Measurements from ENCODE around the gene ERC1.
"Not testable (repeated sequence)": the region's sequence is repeated elsewhere in the genome, so short reads cannot be mapped to it uniquely, and the experiment has no call there.

The ERC1 gene

DNA sequence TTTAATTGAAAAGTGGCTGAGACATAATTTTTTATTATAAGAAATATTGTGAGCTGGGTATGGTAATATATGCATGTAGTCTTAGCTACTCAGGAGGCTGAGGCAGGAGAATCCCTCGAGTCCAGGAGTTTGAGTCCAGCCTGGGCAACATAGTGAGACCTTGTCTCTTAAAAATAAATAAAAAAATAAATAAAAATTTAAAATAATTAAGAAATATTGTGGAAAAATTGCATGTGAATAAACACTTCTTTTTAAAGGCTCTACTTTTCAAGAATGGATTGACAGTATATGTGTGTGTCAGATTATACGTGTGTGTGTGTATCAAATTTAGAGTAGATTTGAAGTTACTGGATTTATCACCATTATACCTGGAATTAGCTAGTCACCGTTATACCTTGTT is 43.2 kb downstream of the ERC1 start:
- DNase-seq: no peak

DNA sequence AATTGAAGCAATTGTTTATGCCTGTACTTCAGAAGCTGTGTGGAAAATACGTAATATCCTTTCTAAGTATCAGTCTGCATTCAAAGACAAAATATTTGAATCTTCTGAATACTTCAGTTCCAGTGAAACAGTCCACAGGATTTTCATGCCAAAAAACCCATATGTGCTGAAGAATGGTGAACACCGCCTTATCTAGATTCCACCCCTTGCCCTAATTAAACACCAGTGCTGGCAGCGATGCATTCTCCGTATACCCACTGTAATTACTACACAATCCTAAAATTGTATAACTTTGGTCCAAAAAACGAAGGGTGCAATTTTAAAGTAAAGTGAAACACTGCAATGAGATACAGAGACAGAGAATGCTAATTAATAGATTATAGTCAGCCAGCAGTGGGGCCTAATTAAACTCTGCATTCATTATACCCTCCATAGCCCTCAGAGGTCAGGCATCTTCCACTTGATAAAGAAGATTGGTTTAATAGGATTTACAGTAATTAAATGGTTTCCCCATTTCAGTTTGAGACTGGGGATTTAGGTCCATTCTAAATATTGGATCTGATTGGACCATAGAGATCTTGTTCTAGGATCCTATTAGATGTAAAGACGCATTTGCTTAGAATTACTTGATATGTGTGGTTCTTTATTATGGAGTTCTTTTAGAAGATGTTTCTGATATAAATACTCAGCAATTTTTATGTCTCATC is 43.9 kb downstream of the ERC1 start:
- no peak for DNase-seq

DNA sequence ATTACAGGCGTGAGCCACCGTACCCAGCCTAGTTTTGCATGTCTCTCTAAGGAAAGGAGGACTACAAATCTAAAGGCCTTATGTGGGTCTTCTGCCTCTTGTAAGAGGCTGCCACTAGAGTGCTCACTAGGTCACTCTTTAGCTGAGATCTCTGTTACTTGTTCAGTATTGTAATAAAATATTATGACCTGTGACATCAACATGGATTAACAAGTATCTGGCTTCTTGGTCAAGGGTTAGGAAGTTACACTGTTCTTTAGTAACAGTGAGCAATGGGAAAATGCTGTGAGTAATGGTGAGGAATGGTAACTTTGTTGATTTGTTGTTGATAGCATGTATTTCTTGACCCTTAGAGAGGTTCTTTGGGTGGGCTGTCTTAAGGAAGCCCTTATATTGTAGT is 50.5 kb downstream of the ERC1 start:
- DNase-seq: no peak

DNA sequence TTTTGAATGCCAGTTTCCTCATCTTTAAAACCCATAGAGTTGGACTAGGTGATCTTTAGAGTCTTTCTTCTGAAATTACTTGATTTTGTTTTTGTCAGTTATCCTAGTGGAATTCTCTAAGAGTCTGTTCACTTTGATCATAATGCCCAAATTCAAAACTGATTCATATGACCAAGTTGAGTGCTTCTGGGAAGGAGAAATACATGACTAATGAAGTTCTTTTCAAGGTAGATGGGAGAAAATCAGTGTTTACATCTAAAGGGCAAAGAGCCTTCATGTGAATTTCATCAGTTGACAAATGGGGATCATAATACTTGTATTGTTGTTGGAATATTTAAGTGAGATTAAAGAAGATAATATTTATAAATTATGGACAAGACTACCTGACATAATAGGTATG is 53.2 kb downstream of the ERC1 start:
- DNase-seq: no peak

DNA sequence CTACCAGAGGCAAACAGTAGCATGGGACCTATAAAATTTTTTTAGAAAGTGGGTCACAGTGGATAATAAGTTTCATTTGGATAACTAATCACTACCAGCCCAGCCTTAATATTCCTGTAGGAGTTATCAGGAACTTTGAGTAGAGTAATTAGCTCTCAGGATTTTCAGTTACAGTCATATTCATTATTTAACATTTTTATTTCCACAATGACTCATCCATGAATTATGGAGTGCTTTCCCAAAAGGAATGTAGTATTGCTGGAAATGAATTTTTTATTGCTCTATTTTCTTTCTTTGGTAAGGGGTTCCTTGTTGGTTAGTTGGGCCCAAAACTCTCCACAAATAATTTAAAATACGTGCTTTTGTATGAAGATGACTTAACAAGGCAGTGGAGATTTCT is 53.7 kb downstream of the ERC1 start:
- DNase-seq: no peak

DNA sequence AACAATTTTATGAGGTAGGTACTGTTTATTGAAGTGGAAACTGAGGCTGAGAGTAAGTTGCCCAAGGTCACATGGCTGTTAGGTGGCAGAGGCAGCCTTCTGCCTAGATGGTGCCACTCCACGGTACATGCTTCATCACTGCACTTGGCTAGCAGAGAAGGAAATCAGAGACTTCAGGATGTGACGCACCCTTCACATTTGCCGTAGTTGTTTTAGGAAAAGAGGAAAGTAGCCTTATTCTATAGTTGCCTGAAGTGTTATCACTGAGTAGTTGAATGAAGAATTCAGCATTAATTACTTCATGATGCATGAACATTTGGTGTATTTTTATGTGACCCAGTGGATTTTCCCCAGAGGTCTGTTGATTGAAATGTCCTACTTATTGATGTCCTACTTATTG is 55.7 kb downstream of the ERC1 start:
- no peak for DNase-seq

DNA sequence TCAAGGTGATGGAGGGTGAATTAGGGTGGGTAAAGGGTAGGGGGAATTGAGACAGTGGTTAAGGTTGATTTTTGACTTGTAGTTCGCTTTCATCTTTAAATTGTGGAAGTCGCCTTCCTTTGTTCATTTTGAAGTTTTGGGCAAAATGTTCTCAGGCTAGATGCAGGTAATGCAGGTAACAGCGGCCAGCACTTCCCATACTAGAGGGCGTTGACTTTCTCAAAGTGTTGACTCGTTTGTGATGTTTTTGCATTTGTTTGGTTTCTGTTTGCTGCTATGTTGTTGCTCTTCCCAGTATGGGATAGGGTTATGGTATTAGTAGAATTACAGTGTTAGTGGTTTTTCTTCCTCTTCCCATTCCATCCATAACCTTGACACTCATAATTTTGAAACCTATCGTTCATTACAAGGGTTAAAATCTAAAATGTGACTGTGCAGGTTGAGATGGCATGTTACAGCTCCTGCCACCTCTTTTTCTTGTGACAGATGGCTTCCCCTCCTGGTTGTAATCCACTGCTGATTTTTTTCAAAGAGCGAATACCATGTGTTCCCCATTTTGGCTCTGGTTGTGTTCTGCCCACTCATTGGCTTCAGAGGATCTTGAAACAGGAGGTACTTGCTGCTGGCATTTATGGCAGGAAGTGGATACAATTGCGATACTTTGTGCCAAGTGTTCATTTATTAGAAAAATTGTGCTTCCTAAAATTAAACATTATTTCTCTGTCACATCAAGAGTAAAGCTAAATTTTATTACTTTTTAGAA is 57.1 kb downstream of the ERC1 start:
- DNase-seq: no peak

DNA sequence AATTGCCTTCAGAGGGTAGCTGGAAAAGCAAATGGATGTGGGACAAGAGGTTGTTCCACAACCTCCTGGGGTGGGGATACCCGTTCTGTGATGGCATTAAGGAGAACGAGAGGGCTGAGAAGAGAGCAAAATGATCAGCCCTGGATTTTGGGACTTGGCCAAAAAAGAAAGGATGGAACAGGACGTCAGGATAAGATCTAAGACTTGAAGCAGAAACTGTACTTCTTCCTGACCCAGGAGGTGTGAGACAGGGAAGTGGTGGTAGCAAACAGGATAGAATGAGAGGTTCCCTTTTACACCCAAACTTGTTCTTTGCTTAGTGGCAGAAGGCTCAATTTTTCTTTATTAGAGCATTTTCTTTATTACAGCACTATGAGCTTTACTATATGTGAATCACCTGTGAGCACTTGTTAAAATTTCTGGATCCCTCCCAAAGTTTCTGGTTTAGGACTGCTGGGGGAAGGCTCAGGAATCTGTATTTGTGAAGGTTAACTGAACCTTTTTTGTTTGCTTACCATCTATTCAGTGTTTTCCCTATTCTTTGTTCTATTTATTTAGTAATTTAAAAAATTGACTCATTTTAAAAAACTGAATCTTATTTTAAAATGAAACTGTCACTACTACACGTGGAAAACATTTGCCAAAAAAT is 59.2 kb downstream of the ERC1 start:
- DNase-seq: no peak

DNA sequence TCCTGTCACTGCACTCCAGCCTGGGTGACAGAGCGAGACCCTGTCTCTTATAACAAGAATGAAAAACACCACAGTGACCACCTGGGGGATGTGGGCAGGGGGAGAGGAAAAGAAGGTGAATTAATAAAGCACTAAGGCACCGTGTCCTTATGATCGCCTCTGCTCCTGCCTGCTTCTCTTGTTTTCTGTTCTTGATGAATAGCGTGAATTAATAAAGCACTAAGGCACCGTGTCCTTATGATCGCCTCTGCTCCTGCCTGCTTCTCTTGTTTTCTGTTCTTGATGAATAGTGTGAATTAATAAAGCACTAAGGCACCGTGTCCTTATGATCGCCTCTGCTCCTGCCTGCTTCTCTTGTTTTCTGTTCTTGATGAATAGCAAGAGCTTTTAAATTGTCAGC is 60.6 kb downstream of the ERC1 start:
- DNase-seq: not testable (repeated sequence)

DNA sequence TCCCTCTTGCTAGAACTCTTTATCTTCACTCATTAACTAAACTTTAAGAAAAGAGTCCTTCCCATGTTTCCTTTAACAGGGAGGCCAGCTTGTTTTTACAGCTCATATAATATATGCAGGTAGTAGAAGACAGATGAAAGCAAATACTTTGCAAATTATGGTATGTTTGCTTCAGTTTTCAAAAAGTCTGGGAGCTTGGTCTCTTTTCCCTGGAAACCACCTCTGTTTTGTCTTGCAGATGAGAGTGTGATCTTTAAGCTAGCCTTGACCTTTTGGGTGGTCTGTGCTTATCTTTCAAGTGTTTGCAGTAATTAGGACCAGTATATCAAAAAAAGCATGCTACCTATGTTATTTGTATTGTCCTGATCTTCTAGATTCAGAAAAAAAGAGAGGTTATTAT is 62.7 kb downstream of the ERC1 start:
- no peak for DNase-seq

DNA sequence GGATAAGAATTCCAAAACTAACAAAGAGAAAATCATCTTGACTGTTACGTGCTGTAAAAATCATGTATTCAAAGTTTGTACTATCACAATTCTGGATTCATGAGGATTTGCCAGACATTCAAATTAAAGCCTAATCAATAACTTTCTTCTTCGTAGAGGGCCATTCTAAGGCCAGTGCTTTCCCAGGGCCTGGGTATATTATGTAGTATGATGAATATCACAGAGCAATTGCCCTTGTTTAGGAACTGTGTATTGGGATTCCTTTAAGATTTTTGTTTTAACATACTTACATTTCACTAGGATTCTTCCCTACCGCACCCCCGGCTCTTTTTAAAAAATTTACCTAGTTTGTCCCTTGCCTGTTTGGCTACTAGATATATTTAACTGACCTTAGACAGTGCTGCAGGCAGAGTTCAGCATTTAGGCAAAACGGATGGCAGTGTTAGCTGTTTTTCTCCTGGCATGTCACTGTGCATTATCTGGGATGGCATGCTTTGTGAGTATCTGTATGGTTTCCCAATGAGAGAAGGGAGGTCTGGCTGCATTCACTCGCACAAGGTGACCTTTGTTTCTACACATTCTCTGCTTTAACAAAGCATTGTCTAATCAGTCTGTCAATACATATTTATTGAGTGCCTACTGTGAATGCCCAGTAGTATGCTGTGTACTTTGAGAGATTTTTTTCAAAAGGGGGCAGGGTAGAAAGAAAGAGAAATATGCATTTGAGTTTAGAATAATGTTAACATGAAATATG is 63.3 kb downstream of the ERC1 start:
- no peak for DNase-seq

DNA sequence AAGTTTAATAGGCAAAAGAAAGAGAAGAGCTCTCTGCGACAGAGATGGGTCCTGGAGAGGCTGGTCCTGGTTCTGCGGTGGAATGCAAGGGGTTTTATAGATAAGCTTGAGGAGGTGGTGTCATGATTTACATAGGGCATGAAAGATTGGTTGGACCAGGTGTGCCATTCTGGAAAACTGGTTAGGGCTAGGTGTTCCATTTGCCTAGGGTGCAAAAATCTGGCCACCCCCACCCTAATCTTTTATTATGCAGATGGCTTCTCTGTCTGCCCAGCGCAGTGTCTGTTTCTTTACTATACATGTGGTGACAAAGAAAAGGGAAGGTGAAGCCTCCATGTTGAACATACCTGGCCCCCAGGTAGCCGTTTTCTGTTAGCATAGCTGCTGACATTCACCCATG is 65.4 kb downstream of the ERC1 start:
- no peak for DNase-seq

DNA sequence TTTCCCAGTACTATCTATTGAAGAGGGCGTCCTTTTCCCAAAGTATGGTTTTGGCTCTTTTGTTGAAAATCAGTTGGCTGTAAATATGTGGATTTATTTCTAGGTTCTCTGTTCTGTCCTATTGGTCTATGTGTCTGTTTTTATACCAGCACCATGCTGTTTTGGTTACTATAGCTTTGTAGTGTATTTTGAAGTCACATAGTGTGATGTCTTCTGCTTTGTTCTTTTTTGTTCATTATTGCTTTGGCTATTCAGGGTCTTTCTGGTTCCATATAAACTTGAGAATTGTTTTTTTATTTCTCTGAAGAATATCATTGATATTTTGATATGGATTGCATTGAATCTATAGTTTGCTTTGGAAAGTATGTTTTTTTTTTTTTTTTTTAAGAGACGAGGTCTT is 67.4 kb downstream of the ERC1 start:
- DNase-seq: no peak

DNA sequence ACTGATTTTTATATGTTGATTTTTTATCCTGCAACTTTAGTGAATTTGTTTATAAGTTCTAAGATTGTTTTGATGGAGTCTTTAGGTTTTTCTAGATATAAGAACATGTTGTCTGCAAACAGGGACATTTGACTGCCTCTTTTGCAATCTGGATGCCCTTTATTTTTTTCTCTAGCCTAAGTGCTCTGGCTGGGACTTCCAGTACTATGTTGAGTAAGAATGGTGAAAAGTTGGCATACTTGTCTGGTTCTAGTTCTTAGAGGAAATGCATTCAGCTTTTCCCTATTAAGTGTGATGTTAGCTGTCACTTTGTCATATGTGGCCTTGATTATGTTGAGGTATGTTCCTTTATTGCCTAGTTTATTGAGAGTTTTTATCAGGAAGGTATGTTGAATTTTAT is 68.1 kb downstream of the ERC1 start:
- DNase-seq: no peak

DNA sequence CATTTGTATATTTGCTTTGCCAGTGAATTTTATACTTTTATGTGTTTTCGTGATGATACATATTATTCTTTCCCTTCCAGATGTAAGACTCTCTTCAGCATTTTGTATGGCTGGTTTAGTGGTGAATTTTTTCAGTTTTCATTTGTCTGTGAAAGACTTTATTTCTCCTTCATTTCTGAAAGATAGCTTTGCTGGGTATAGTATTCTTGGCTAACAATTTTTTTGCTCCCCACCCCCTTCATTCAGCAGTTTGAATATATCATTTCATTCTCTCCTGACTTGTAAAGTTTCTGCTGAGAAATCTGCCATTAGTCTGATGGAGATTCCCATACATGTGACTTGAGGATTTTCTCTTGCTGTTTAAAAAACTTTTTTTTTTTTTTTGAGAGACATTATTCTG is 72.8 kb downstream of the ERC1 start:
- DNase-seq: no peak

DNA sequence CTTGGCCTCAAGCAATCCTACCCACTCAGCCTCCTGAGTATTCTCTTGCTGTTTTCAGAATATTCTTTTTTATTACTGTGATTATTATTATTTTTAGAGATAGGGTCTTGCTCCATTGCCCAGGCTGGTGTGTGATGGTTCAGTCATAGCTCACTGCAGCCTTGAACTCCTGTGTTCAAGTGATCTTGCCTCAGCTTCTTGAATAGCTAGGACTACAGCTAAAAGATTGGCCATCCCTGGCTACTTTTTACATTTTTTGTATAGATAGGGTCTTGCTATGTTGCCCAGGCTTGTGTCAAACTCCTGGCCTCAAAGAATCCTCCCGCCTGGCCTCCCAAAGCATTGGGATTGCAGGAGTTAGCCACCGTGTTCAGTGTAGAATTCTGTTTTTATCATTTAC is 73.3 kb downstream of the ERC1 start:
- no peak for DNase-seq

DNA sequence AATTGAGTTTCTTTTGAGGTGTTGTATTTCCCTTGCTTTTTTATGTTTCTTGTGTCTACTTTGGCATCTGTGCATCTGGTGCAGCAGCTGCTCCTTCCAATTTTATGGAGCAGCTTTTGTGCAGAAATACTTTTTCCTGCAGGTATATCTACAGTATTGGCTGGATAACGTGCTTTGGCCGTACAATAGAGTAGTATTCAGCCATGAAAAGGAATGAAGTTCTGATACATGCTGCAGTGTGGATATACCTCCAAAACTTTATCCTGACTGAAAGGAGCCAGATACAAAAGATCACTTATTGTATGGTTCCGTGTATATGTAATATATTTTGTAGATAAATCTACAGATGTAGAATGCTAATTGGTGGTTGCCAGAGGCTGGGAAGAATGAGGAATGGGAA is 74.6 kb downstream of the ERC1 start:
- DNase-seq: no peak

DNA sequence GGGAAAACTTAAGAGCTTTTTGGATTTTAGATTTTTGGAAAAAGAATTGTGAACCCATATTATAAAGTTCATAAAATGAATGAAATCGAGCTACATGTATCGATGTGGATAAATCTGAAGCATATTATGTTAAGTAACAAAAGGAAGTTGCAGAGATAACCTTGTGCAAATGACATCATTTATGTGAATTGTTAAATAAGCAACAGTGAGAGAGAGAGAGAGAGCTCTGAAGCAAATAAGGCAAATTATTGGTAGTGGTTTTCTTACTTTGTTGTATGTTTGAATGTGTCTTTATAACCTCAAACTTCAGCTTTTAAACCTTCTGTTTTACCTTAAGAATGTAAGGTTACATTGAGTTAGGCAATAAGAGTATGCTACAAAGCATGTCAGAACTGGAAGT is 78.8 kb downstream of the ERC1 start:
- no peak for DNase-seq

DNA sequence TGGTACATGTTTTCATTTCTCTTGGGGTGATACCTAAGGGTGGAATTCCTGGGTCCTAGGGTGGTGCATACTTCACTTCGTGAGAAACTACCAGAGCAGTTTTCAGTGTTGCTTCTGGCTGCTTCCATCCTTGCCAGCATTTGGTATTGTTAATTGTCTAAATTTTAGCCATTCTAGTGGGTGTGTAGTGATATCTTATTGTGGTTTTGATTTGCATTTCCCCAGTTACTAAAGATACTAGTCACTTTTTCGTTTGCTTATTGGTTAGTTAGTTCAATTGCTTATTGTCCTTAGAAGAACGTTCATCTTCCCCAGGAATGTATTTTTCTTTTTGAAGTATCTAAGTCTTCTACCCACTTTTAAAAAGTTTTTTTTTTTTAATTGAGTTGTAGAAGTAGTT is 80.2 kb downstream of the ERC1 start:
- no peak for DNase-seq

DNA sequence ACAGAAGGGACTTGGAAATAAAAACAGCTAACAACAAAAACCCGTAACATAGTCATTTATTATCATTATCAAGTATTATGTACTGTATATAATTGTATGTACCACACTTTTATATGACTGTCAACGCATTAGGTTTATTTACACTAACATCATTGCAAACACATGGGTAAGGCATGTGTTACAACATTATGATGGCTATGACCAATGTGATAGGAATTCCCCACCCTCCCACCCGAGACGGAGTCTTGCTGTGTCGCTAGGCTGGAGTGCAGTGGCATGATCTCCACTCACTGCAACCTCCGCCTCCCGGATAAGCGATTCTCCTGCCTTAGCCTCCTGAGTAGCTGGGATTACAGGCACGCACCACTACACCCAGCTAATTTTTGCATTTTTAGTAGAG is 82.6 kb downstream of the ERC1 start:
- no peak for DNase-seq

DNA sequence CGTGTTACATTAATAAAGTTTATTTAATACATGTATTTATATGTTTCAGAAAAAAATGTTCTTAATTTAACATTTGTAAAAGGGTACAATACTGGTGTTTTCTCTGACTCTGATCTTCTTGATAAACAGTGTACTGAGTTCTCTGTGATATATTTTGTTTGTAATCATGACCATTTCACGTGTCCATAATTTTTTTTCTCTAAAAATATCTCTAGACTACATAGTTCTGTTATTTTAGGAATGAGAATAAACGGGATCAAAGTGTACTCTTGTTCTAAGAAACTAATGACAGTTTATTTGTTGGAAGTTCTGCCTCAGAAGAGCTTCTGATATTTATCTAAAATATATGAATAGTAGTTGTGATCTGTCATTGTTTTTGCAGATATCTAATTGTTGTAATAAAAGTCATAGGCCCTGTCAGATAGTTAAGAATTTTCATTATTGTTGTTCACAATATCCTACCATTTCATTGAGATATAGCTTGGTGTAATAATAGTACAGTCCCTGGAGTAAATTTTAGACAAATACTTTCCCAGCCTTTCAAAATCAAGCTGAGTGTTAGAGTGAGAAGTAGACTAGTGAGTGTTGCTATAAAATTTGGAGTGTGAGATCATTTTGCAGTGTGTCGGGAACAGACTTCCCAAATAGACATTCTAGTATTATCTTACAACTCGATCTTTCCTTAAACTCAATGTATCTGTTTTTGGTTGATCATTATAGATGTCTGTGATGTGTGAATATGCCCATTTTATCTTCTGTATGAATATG is 86.2 kb downstream of the ERC1 start:
- no peak for DNase-seq

DNA sequence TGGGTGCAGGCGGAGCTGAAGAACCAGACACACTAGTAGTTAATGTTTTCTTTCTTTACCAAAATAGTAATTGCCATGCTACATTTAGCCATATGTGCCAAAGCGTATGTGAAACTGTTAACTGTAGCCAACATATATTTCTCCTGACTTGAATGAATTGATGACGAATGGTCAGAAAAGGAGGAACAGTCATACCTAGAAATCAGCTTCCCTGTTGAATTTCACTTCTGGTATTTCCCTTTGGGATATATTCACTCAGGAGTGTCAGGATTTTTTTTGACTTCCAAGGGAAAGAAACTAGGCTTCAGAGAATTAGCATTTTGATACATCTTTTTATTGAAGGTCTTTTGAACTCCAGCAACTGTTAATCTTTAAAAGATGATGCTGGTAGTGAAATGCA is 87.0 kb downstream of the ERC1 start:
- no peak for DNase-seq

Measured in activated CD4-positive, alpha-beta T cell treated with anti-CD3 and anti-CD28 coated beads for 4 hours (primary cell).